Adrenal gland (tissue), 5 donors: ENCODE data around the gene PPL.

Experiments
- CTCF ChIP-seq, 6 experiments: fragments of 450-650 bp in 4 of 6; fragments of 200-600 bp in 2 of 6; sonication (generic) in 1 of 6; IDR thresholded peaks; 1 replicate in 5 of 6; 2 replicates in 1 of 6; pipeline versions ENCODE4 v1.5.1 to v1.8.0; 2016 to 2021; ENCODE audit warnings: antibody characterized with exemption in 6 of 6, mild to moderate bottlenecking in 2 of 6, moderate library complexity in 1 of 6
- POLR2A ChIP-seq, 2 donors: fragments of 450-650 bp; IDR thresholded peaks; one replicate each; pipeline ENCODE4 v1.6.1; 2017; ENCODE audit warnings: antibody characterized with exemption in 2 of 2, mild to moderate bottlenecking in 2 of 2, moderate library complexity in 1 of 2
- donor health status: DM: no; HTN: no; CAD: no.

- TF ChIP-seq CTCF (IDR thresholded peaks at IDR 0.05) (no peak), POLR2A (IDR thresholded peaks at IDR 0.05) (no peak)
Observed at GRCh38 chr16:4840984-4841383, 96.0 kb downstream of the PPL start.
